Putamen (tissue), 1 donor: Measurements from ENCODE around the gene GPC1.

ENCODE experiments used
- DNase-seq: peaks from one replicate; pipeline ENCODE4 v3.0.0-alpha.2; 2016; ENCODE audit warnings: low spot score

The GPC1 gene

GRCh38 chr2:240431661-240432424, 3.6 kb upstream of the GPC1 start:
- DNase-seq: no peak

- no peak for DNase-seq
Measured at GRCh38 chr2:240432430-240432819, 3.0 kb upstream of the GPC1 start.

- no peak for DNase-seq
Measured at GRCh38 chr2:240432820-240433801, 2.4 kb upstream of the GPC1 start.

- DNase-seq: peak; percentile 71
Measured at GRCh38 chr2:240433973-240434727, 1.3 kb upstream of the GPC1 start.

GRCh38 chr2:240434728-240435456, 571 bp upstream of the GPC1 start:
- DNase-seq: peak; percentile 89

- no peak for DNase-seq
Measured at GRCh38 chr2:240435948-240436682, 652 bp downstream of the GPC1 start.

GRCh38 chr2:240436683-240437550, 1.5 kb downstream of the GPC1 start:
- DNase-seq: no peak

GRCh38 chr2:240437551-240437860, 2.0 kb downstream of the GPC1 start:
- DNase-seq: no peak

- peak; percentile 82 for DNase-seq
Measured at GRCh38 chr2:240437861-240438809, 2.7 kb downstream of the GPC1 start.

- no peak for DNase-seq
Measured at GRCh38 chr2:240438810-240439697, 3.6 kb downstream of the GPC1 start.

GRCh38 chr2:240439698-240440151, 4.3 kb downstream of the GPC1 start:
- DNase-seq: no peak

GRCh38 chr2:240440251-240440650, 4.8 kb downstream of the GPC1 start:
- no peak for DNase-seq

GRCh38 chr2:240440704-240441320, 5.3 kb downstream of the GPC1 start:
- no peak for DNase-seq

- DNase-seq: no peak
Measured at GRCh38 chr2:240441326-240441992, 6.0 kb downstream of the GPC1 start.

- DNase-seq: no peak
Measured at GRCh38 chr2:240441993-240442411, 6.5 kb downstream of the GPC1 start.

GRCh38 chr2:240442891-240443715, 7.6 kb downstream of the GPC1 start:
- no peak for DNase-seq
